MM.1S (cell line): ENCODE results near the gene NCCRP1.

Source experiments
- DNase-seq: peaks from one replicate; pipeline ENCODE4 v3.0.0-alpha.2; 2015
- H2AFZ ChIP-seq: fragments of 300-600 bp; sonication (generic); 2 replicates; pipeline ENCODE4 v1.6.0; 2016; ENCODE audit warnings: antibody characterized with exemption, low read length
- H3F3A ChIP-seq: fragments of 300-600 bp; sonication (generic); 2 replicates; pipeline ENCODE4 v1.6.1; 2016; ENCODE audit warnings: mild to moderate bottlenecking, antibody characterized with exemption, low read length, moderate library complexity, mixed read lengths; ENCODE audit not compliant: insufficient read depth
- H3K27ac ChIP-seq: fragments of 300-600 bp; sonication (generic); 2 replicates; pipeline ENCODE4 v1.5.1; 2016; ENCODE audit warnings: mild to moderate bottlenecking, low read length
- H3K27me3 ChIP-seq: fragments of 300-600 bp; sonication (generic); replicated peaks from 2 replicates; pipeline ENCODE4 v1.6.0; 2016; ENCODE audit warnings: low read length; ENCODE audit not compliant: insufficient read depth
- H3K36me3 ChIP-seq: fragments of 300-600 bp; sonication (generic); replicated peaks from 2 replicates; pipeline ENCODE4 v1.6.1; 2016; ENCODE audit warnings: mild to moderate bottlenecking, low read length, mixed read lengths; ENCODE audit not compliant: insufficient read depth
- H3K4me1 ChIP-seq: fragments of 300-600 bp; sonication (generic); 2 replicates; pipeline ENCODE4 v1.6.1; 2016; ENCODE audit warnings: low read length, mixed read lengths
- H3K4me2 ChIP-seq: fragments of 300-600 bp; sonication (generic); 2 replicates; pipeline ENCODE4 v1.6.0; 2016; ENCODE audit warnings: low read depth, low read length
- H3K4me3 ChIP-seq: fragments of 300-600 bp; sonication (generic); 2 replicates; pipeline ENCODE4 v1.5.1; 2016; ENCODE audit warnings: low read length, mixed read lengths
- H3K79me2 ChIP-seq: fragments of 300-600 bp; sonication (generic); 2 replicates; pipeline ENCODE4 v1.6.1; 2016; ENCODE audit warnings: mixed run types, low read length, mixed read lengths
- H3K9ac ChIP-seq: fragments of 300-600 bp; sonication (generic); 2 replicates; pipeline ENCODE4 v1.6.1; 2016; ENCODE audit warnings: low read length, mixed read lengths
- H3K9me2 ChIP-seq: fragments of 300-600 bp; sonication (generic); replicated peaks from 2 replicates; pipeline ENCODE4 v1.6.1; 2016; ENCODE audit warnings: mild to moderate bottlenecking, low read length, mixed read lengths; ENCODE audit not compliant: insufficient read depth
- H3K9me3 ChIP-seq: fragments of 300-600 bp; sonication (generic); replicated peaks from 2 replicates; pipeline ENCODE4 v1.6.1; 2016; ENCODE audit warnings: mild to moderate bottlenecking, low read length, mixed read lengths; ENCODE audit not compliant: insufficient read depth
- H4K20me1 ChIP-seq: fragments of 300-600 bp; sonication (generic); 2 replicates; pipeline ENCODE4 v1.6.1; 2016; ENCODE audit warnings: mild to moderate bottlenecking, low read length, moderate library complexity, mixed read lengths; ENCODE audit not compliant: insufficient read depth
- CTCF ChIP-seq: fragments of 300-600 bp; sonication (generic); IDR thresholded peaks from 2 replicates; pipeline ENCODE4 v1.5.1; 2016; ENCODE audit warnings: antibody characterized with exemption, low read length, mixed read lengths
- EZH2 ChIP-seq: fragments of 300-600 bp; sonication (generic); optimal IDR thresholded peaks from 2 replicates; pipeline ENCODE3; 2017; ENCODE audit warnings: low read depth, mild to moderate bottlenecking, antibody characterized with exemption, low read length, mixed read lengths
- EZH2phosphoT487 ChIP-seq: fragments of 300-600 bp; sonication (generic); IDR thresholded peaks from 2 replicates; pipeline ENCODE4 v1.6.1; 2018; ENCODE audit warnings: antibody characterized with exemption, low read length

Gene NCCRP1

GRCh38 chr19:39199025-39199424 lies 2.3 kb downstream of the NCCRP1 start:
- no peaks in the 10 kb centered on the region for H3K36me3 ChIP-seq
- H4K20me1 ChIP-seq, result no peaks in the 10 kb centered on the region
- H2AFZ ChIP-seq, result no peak overlapping the region
- H3K4me2 ChIP-seq, result no peak overlapping the region
- H3K79me2 ChIP-seq, result no peaks in the 10 kb centered on the region
- H3K9me2 ChIP-seq, result no peaks in the 10 kb centered on the region
- no peaks in the 10 kb centered on the region for H3K9me3 ChIP-seq
- no peak for TF ChIP-seq CTCF
- no peak for TF ChIP-seq EZH2phosphoT487
- no peak for TF ChIP-seq EZH2
- peaks cover 88% of the 10 kb centered on the region for H3K27me3 ChIP-seq
- H3K9ac ChIP-seq, result no peak overlapping the region
- H3K27ac ChIP-seq, result no peak overlapping the region
- DNase-seq, result no peak
- no peaks in the 10 kb centered on the region for H3F3A ChIP-seq
- no peak overlapping the region for H3K4me3 ChIP-seq
- no peaks in the 10 kb centered on the region for H3K4me1 ChIP-seq

- no peaks in the 10 kb centered on the region for H3K4me1 ChIP-seq
Measured at GRCh38 chr19:39200066-39200802, 3.5 kb downstream of the NCCRP1 start.

GRCh38 chr19:39200803-39201115 lies 4.0 kb downstream of the NCCRP1 start:
- Histone ChIP-seq H4K20me1 (no peaks in the 10 kb centered on the region), H2AFZ (no peak overlapping the region), H3K9me2 (no peaks in the 10 kb centered on the region), H3K79me2 (no peaks in the 10 kb centered on the region), H3K4me2 (no peak overlapping the region), H3K27ac (no peak overlapping the region), H3K9me3 (no peaks in the 10 kb centered on the region), H3K27me3 (peaks cover 91% of the 10 kb centered on the region), H3K9ac (no peak overlapping the region), H3K4me1 (no peaks in the 10 kb centered on the region), H3K36me3 (no peaks in the 10 kb centered on the region), H3K4me3 (no peak overlapping the region), H3F3A (no peaks in the 10 kb centered on the region)
- TF ChIP-seq EZH2phosphoT487, result no peak
- TF ChIP-seq EZH2, result no peak
- no peak for TF ChIP-seq CTCF
- no peak for DNase-seq

More at GRCh38 chr19:39200066-39200802, 3.5 kb downstream of the NCCRP1 start:
- Histone ChIP-seq H3K4me3 (no peak overlapping the region), H3K9me2 (no peaks in the 10 kb centered on the region), H3K9ac (no peak overlapping the region), H3K79me2 (no peaks in the 10 kb centered on the region), H3K4me2 (no peak overlapping the region), H3K27ac (no peak overlapping the region), H4K20me1 (no peaks in the 10 kb centered on the region), H3K9me3 (no peaks in the 10 kb centered on the region), H3F3A (no peaks in the 10 kb centered on the region), H3K27me3 (peaks cover 91% of the 10 kb centered on the region), H2AFZ (no peak overlapping the region), H3K36me3 (no peaks in the 10 kb centered on the region)
- TF ChIP-seq EZH2 (no peak), CTCF (no peak), EZH2phosphoT487 (no peak)
- DNase-seq, result no peak
